Measurements from ENCODE around the gene SCLT1.

The SCLT1 gene

DNA sequence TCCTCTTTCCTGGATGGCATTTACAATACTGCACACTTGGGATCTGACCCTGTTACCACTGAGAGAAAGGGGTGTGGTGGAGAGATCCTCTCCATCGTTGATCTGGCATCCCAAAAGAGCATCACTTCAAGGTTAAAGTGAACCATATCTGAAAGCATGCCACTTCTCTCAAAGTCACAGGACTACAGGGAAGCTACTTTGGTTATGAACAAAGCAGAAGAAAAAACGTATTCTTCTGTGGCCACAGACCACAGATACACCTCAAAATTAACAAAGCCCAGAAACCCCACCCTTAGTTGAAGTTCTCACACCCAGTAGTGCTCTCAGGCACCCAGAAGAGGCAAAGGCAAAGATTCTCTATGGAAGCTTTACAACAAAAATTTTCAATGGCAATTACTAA, 175.6 kb downstream of the SCLT1 start:
- Histone ChIP-seq H3F3A (ENCODE audit: insufficient read depth, low read length) (no peaks in the 10 kb centered on the region), H2AFZ (ENCODE audit: low read length) (no peak overlapping the region), H3K4me2 (ENCODE audit: low read depth, low read length) (no peak overlapping the region), H3K9me2 (replicated peaks; ENCODE audit: insufficient read depth, low read length) (no peaks in the 10 kb centered on the region), H3K27ac (ENCODE audit: low read length) (no peak overlapping the region), H4K20me1 (ENCODE audit: insufficient read depth, low read length) (no peaks in the 10 kb centered on the region), H3K9ac (ENCODE audit: low read length) (no peak overlapping the region), H3K4me3 (ENCODE audit: low read length) (no peak overlapping the region), H3K79me2 (ENCODE audit: low read length) (no peaks in the 10 kb centered on the region), H3K36me3 (replicated peaks; ENCODE audit: insufficient read depth, low read length) (no peaks in the 10 kb centered on the region), H3K9me3 (replicated peaks; ENCODE audit: insufficient read depth, low read length) (no peaks in the 10 kb centered on the region), H3K27me3 (replicated peaks; ENCODE audit: insufficient read depth, low read length) (no peaks in the 10 kb centered on the region), H3K4me1 (ENCODE audit: low read length) (no peaks in the 10 kb centered on the region)
- DNase-seq = no peak
- no peak for TF ChIP-seq EZH2phosphoT487 (IDR thresholded peaks at IDR 0.05; ENCODE audit: low read length)
- TF ChIP-seq EZH2 (optimal IDR thresholded peaks at IDR 0.05; ENCODE audit: low read depth, low read length) = no peak
- TF ChIP-seq, protein P1, sequence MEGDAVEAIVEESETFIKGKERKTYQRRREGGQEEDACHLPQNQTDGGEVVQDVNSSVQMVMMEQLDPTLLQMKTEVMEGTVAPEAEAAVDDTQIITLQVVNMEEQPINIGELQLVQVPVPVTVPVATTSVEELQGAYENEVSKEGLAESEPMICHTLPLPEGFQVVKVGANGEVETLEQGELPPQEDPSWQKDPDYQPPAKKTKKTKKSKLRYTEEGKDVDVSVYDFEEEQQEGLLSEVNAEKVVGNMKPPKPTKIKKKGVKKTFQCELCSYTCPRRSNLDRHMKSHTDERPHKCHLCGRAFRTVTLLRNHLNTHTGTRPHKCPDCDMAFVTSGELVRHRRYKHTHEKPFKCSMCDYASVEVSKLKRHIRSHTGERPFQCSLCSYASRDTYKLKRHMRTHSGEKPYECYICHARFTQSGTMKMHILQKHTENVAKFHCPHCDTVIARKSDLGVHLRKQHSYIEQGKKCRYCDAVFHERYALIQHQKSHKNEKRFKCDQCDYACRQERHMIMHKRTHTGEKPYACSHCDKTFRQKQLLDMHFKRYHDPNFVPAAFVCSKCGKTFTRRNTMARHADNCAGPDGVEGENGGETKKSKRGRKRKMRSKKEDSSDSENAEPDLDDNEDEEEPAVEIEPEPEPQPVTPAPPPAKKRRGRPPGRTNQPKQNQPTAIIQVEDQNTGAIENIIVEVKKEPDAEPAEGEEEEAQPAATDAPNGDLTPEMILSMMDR (IDR thresholded peaks at IDR 0.05; ENCODE audit: low read length) = no peak

DNA sequence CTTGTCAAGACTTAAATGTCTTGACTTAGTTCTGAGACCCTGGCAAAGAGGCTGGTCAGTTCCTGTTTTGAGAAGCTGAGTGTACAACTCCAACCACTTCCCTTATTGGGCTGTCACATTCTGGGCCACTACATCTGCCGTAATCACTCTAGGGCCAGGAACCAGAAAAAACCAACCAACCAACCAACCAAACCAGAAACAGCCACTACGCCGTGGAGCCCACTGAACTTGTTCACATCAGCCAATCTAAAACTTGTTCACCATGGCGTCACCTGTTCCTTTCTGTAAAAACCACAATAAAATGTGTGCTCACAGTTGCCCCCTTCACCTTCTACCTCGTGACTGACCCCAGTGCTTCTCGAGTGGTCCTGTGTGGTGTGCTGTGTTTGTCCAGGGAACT, 176.5 kb downstream of the SCLT1 start:
- Histone ChIP-seq H3F3A (ENCODE audit: insufficient read depth, low read length) (no peaks in the 10 kb centered on the region), H3K4me3 (ENCODE audit: low read length) (no peak overlapping the region), H3K4me2 (ENCODE audit: low read depth, low read length) (no peak overlapping the region), H3K36me3 (replicated peaks; ENCODE audit: insufficient read depth, low read length) (no peaks in the 10 kb centered on the region), H3K27ac (ENCODE audit: low read length) (no peak overlapping the region), H2AFZ (ENCODE audit: low read length) (no peak overlapping the region), H3K4me1 (ENCODE audit: low read length) (no peaks in the 10 kb centered on the region), H3K9ac (ENCODE audit: low read length) (no peak overlapping the region), H3K79me2 (ENCODE audit: low read length) (no peaks in the 10 kb centered on the region), H3K9me2 (replicated peaks; ENCODE audit: insufficient read depth, low read length) (no peaks in the 10 kb centered on the region), H3K27me3 (replicated peaks; ENCODE audit: insufficient read depth, low read length) (no peaks in the 10 kb centered on the region), H3K9me3 (replicated peaks; ENCODE audit: insufficient read depth, low read length) (no peaks in the 10 kb centered on the region), H4K20me1 (ENCODE audit: insufficient read depth, low read length) (no peaks in the 10 kb centered on the region)
- TF ChIP-seq EZH2phosphoT487 (IDR thresholded peaks at IDR 0.05; ENCODE audit: low read length) (no peak), EZH2 (optimal IDR thresholded peaks at IDR 0.05; ENCODE audit: low read depth, low read length) (no peak)
- TF ChIP-seq, protein P1 (IDR thresholded peaks at IDR 0.05; ENCODE audit: low read length) = no peak
- DNase-seq = no peak

DNA sequence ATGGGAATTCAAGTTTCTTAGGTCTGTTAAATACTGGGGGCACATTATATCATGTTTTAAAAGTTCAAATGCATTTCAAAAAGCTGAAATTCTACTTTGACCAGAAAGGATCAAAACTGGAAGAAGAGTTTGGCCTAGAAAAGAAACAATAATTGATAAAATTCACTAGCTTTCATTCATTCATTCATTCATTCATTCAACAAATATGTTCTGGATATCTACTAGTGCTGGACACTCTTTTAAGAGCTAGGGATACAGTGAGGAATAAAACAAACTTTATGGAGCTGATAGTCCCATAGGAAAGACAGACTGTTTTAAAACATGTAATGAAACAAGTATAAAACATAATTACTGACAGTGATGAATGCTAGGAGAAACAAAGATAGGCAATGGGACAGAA, 177.8 kb downstream of the SCLT1 start:
- H3K4me3 ChIP-seq (ENCODE audit: low read length) = no peak overlapping the region
- H3K27me3 ChIP-seq (replicated peaks; ENCODE audit: insufficient read depth, low read length) = no peaks in the 10 kb centered on the region
- no peaks in the 10 kb centered on the region for H3K9me3 ChIP-seq (replicated peaks; ENCODE audit: insufficient read depth, low read length)
- H4K20me1 ChIP-seq (ENCODE audit: insufficient read depth, low read length) = no peaks in the 10 kb centered on the region
- no peaks in the 10 kb centered on the region for H3K36me3 ChIP-seq (replicated peaks; ENCODE audit: insufficient read depth, low read length)
- no peak overlapping the region for H3K27ac ChIP-seq (ENCODE audit: low read length)
- DNase-seq = no peak
- no peak overlapping the region for H3K9ac ChIP-seq (ENCODE audit: low read length)
- H3K4me1 ChIP-seq (ENCODE audit: low read length) = no peaks in the 10 kb centered on the region
- no peaks in the 10 kb centered on the region for H3F3A ChIP-seq (ENCODE audit: insufficient read depth, low read length)
- no peak overlapping the region for H2AFZ ChIP-seq (ENCODE audit: low read length)
- no peaks in the 10 kb centered on the region for H3K9me2 ChIP-seq (replicated peaks; ENCODE audit: insufficient read depth, low read length)
- no peak overlapping the region for H3K4me2 ChIP-seq (ENCODE audit: low read depth, low read length)
- H3K79me2 ChIP-seq (ENCODE audit: low read length) = no peaks in the 10 kb centered on the region
- TF ChIP-seq EZH2 (optimal IDR thresholded peaks at IDR 0.05; ENCODE audit: low read depth, low read length) (no peak), EZH2phosphoT487 (IDR thresholded peaks at IDR 0.05; ENCODE audit: low read length) (no peak)
- TF ChIP-seq, protein P1 (IDR thresholded peaks at IDR 0.05; ENCODE audit: low read length) = no peak
